A549 (cell line): ENCODE measurements around the gene FIBCD1.

Source experiments
- CHD4 ChIP-seq: fragments of 200-600 bp; sonication (generic); IDR thresholded peaks from 2 replicates; pipeline ENCODE4 v1.6.1; 2016; ENCODE audit warnings: antibody characterized with exemption, mild to moderate bottlenecking, borderline replicate concordance
- EP300 ChIP-seq, 2 experiments: fragments of >200 bp; sonication (Bioruptor Twin); formaldehyde crosslinking; IDR thresholded peaks; 2 replicates in 1 of 2; 3 replicates in 1 of 2; pipeline ENCODE4 v1.6.1; 2016 to 2017
- KDM1A ChIP-seq: fragments of 200-600 bp; sonication (generic); IDR thresholded peaks from 2 replicates; pipeline ENCODE4 v1.6.1; 2016; ENCODE audit warnings: low read depth, mild to moderate bottlenecking
- NFE2L2 ChIP-seq: fragments of 150-350 bp; conservative IDR thresholded peaks from 2 replicates; pipeline ENCODE4 v1.6.1; 2014; ENCODE audit warnings: low read length
- POLR2A ChIP-seq: IDR thresholded peaks from 2 replicates; pipeline ENCODE4 v1.6.1; 2012; ENCODE audit warnings: mild to moderate bottlenecking, low read length
- TF ChIP-seq, protein P1 (sequence below): fragments of >200 bp; sonication (Bioruptor Twin); formaldehyde crosslinking; IDR thresholded peaks from 3 replicates; pipeline ENCODE4 v1.5.1; 2016
- TF ChIP-seq, protein P2 (sequence below): fragments of 200-600 bp; sonication (generic); IDR thresholded peaks from 2 replicates; pipeline ENCODE4 v1.6.1; 2016; ENCODE audit warnings: antibody characterized with exemption, mild to moderate bottlenecking, moderate library complexity

DNA sequence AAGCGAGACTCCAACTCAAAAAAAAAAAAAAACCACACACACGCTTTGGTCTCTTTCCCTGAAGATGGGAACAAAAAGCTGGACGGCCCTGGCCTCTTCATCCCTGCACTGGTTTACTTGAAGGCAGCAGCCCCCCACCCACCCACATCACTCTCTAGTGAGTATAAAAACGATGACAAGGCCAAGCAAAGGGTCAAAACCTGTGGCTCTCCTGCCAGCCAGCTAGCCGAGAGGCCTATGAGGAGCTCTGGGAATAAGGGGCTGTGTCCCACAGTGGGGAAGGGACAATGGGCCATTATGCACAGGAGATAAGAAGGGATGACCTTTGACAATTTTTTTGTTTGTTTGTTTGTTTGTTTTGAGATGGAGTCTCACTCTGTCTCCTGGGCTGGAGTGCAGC lies 55.6 kb downstream of the FIBCD1 start:
- TF ChIP-seq, protein P1, sequence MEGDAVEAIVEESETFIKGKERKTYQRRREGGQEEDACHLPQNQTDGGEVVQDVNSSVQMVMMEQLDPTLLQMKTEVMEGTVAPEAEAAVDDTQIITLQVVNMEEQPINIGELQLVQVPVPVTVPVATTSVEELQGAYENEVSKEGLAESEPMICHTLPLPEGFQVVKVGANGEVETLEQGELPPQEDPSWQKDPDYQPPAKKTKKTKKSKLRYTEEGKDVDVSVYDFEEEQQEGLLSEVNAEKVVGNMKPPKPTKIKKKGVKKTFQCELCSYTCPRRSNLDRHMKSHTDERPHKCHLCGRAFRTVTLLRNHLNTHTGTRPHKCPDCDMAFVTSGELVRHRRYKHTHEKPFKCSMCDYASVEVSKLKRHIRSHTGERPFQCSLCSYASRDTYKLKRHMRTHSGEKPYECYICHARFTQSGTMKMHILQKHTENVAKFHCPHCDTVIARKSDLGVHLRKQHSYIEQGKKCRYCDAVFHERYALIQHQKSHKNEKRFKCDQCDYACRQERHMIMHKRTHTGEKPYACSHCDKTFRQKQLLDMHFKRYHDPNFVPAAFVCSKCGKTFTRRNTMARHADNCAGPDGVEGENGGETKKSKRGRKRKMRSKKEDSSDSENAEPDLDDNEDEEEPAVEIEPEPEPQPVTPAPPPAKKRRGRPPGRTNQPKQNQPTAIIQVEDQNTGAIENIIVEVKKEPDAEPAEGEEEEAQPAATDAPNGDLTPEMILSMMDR = no peak
- no peak for TF ChIP-seq POLR2A
- TF ChIP-seq KDM1A = no peak
- TF ChIP-seq CHD4 = no peak
- TF ChIP-seq, protein P2, sequence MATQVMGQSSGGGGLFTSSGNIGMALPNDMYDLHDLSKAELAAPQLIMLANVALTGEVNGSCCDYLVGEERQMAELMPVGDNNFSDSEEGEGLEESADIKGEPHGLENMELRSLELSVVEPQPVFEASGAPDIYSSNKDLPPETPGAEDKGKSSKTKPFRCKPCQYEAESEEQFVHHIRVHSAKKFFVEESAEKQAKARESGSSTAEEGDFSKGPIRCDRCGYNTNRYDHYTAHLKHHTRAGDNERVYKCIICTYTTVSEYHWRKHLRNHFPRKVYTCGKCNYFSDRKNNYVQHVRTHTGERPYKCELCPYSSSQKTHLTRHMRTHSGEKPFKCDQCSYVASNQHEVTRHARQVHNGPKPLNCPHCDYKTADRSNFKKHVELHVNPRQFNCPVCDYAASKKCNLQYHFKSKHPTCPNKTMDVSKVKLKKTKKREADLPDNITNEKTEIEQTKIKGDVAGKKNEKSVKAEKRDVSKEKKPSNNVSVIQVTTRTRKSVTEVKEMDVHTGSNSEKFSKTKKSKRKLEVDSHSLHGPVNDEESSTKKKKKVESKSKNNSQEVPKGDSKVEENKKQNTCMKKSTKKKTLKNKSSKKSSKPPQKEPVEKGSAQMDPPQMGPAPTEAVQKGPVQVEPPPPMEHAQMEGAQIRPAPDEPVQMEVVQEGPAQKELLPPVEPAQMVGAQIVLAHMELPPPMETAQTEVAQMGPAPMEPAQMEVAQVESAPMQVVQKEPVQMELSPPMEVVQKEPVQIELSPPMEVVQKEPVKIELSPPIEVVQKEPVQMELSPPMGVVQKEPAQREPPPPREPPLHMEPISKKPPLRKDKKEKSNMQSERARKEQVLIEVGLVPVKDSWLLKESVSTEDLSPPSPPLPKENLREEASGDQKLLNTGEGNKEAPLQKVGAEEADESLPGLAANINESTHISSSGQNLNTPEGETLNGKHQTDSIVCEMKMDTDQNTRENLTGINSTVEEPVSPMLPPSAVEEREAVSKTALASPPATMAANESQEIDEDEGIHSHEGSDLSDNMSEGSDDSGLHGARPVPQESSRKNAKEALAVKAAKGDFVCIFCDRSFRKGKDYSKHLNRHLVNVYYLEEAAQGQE = no peak
- no peak for TF ChIP-seq NFE2L2
- TF ChIP-seq EP300 (IDR thresholded peaks at IDR 0.05) = no peak
